H9 (cell line): ENCODE results near the gene UNC5A. TPM values are rescaled to one million over a fixed set of nuclear protein-coding genes. Genes with fewer than 3 reads are reported as not detected.
A peak's percentile ranks its signal among the peaks of the same experiment; 100 is the strongest.

ENCODE experiments used
- DNase-seq: peaks from one replicate; pipeline ENCODE4 v3.0.0-alpha.2; 2017
- H2AFZ ChIP-seq: one replicate; pipeline ENCODE4 v1.6.1; 2013; ENCODE audit warnings: mild to moderate bottlenecking, low read length, control low read depth, moderate library complexity
- H2AK5ac ChIP-seq: 2 replicates; pipeline ENCODE4 v1.6.1; 2013; ENCODE audit warnings: low read length, control low read depth, mixed read lengths; ENCODE audit not compliant: insufficient read length
- H2BK120ac ChIP-seq: one replicate; pipeline ENCODE4 v1.6.1; 2013; ENCODE audit warnings: low read depth, mild to moderate bottlenecking, low read length, control low read depth, inconsistent platforms; ENCODE audit not compliant: poor library complexity, severe bottlenecking
- H2BK12ac ChIP-seq: 2 replicates; pipeline ENCODE4 v1.6.1; 2013; ENCODE audit warnings: low read length, control low read depth, mixed read lengths, low read depth; ENCODE audit not compliant: insufficient read length
- H2BK15ac ChIP-seq: 2 replicates; pipeline ENCODE4 v1.6.1; 2013; ENCODE audit warnings: low read depth, low read length, control low read depth
- H2BK20ac ChIP-seq: one replicate; pipeline ENCODE4 v1.6.1; 2013; ENCODE audit warnings: low read depth, mild to moderate bottlenecking, low read length, control low read depth, inconsistent platforms; ENCODE audit not compliant: poor library complexity, severe bottlenecking
- H2BK5ac ChIP-seq: 2 replicates; pipeline ENCODE4 v1.6.1; 2013; ENCODE audit warnings: low read length, control low read depth, mixed read lengths; ENCODE audit not compliant: insufficient read length
- H3K14ac ChIP-seq: 2 replicates; pipeline ENCODE4 v1.6.1; 2013; ENCODE audit warnings: low read length, control low read depth; ENCODE audit not compliant: insufficient read depth
- H3K18ac ChIP-seq: 2 replicates; pipeline ENCODE4 v1.6.1; 2013; ENCODE audit warnings: low read depth, mild to moderate bottlenecking, mixed read lengths, low read length, control low read depth; ENCODE audit not compliant: insufficient read length
- H3K23ac ChIP-seq: 2 replicates; pipeline ENCODE4 v1.6.1; 2013; ENCODE audit warnings: low read length, control low read depth, mixed read lengths, low read depth; ENCODE audit not compliant: insufficient read length
- H3K23me2 ChIP-seq: 2 replicates; pipeline ENCODE4 v1.6.1; 2013; ENCODE audit warnings: low read depth, mild to moderate bottlenecking, mixed read lengths, low read length, control low read depth; ENCODE audit not compliant: insufficient read length, poor library complexity, severe bottlenecking
- H3K27ac ChIP-seq: 2 replicates; pipeline ENCODE4 v1.5.1; 2013; ENCODE audit warnings: low read length, control low read depth, mixed read lengths, low read depth; ENCODE audit not compliant: insufficient read length
- H3K27me3 ChIP-seq: 2 replicates; pipeline ENCODE4 v1.6.1; 2013; ENCODE audit warnings: low read length, control low read depth, inconsistent platforms; ENCODE audit not compliant: insufficient read depth
- H3K4ac ChIP-seq: 2 replicates; pipeline ENCODE4 v1.6.1; 2013; ENCODE audit warnings: low read depth, mild to moderate bottlenecking, control low read depth, inconsistent platforms, low read length, moderate library complexity
- H3K4me1 ChIP-seq: 2 replicates; pipeline ENCODE4 v1.6.1; 2013; ENCODE audit warnings: low read length, control low read depth, inconsistent platforms; ENCODE audit not compliant: insufficient read depth
- H3K4me2 ChIP-seq: 2 replicates; pipeline ENCODE4 v1.6.1; 2013; ENCODE audit warnings: low read length, control low read depth, mixed read lengths; ENCODE audit not compliant: insufficient read length, insufficient read depth
- H3K56ac ChIP-seq: 2 replicates; pipeline ENCODE4 v1.6.1; 2013; ENCODE audit warnings: low read depth, mild to moderate bottlenecking, mixed read lengths, low read length, control low read depth; ENCODE audit not compliant: insufficient read length
- H3K79me1 ChIP-seq: 2 replicates; pipeline ENCODE4 v1.6.1; 2013; ENCODE audit warnings: low read depth, mild to moderate bottlenecking, moderate library complexity, low read length, control low read depth, inconsistent platforms; ENCODE audit not compliant: insufficient read depth, poor library complexity, severe bottlenecking
- H3K79me2 ChIP-seq: 2 replicates; pipeline ENCODE4 v1.6.1; 2013; ENCODE audit warnings: low read length, control low read depth, inconsistent platforms; ENCODE audit not compliant: insufficient read depth
- H3K9ac ChIP-seq: 2 replicates; pipeline ENCODE4 v1.6.1; 2013; ENCODE audit warnings: low read length, control low read depth, mixed read lengths; ENCODE audit not compliant: insufficient read length; ENCODE audit errors: extremely low read depth
- H3K9me3 ChIP-seq: one replicate; pipeline ENCODE4 v1.6.1; 2013; ENCODE audit warnings: low read depth, low read length, inconsistent platforms; ENCODE audit not compliant: control insufficient read depth
- H3T11ph ChIP-seq: one replicate; pipeline ENCODE4 v1.6.1; 2013; ENCODE audit warnings: mild to moderate bottlenecking, low read length, control low read depth, inconsistent platforms
- H4K20me1 ChIP-seq: one replicate; pipeline ENCODE4 v1.6.1; 2013; ENCODE audit not compliant: control insufficient read depth, insufficient read length, insufficient read depth
- H4K5ac ChIP-seq: 2 replicates; pipeline ENCODE4 v1.6.1; 2013; ENCODE audit warnings: low read depth, mild to moderate bottlenecking, mixed read lengths, low read length, control low read depth; ENCODE audit not compliant: insufficient read length
- H4K8ac ChIP-seq: replicated peaks from 2 replicates; pipeline ENCODE4 v1.6.1; 2013; ENCODE audit warnings: low read length, control low read depth, mixed read lengths, low read depth; ENCODE audit not compliant: insufficient read length
- H4K91ac ChIP-seq: 2 replicates; pipeline ENCODE4 v1.6.1; 2013; ENCODE audit warnings: low read depth, mild to moderate bottlenecking, moderate library complexity, mixed read lengths, low read length, control low read depth; ENCODE audit not compliant: insufficient read length
- H3K27ac Mint-ChIP-seq, 3 experiments: 2 replicates in 2 of 3; 3 replicates in 1 of 3; pipeline ENCODE4 v1.8.0; 2020 to 2021; ENCODE audit warnings: mixed read lengths in 3 of 3, mild to moderate bottlenecking in 1 of 3, moderate library complexity in 1 of 3
- H3K27me3 Mint-ChIP-seq: 2 replicates; pipeline ENCODE4 v1.8.0; 2021; ENCODE audit warnings: low read depth, mild to moderate bottlenecking, moderate library complexity, mixed read lengths
- H3K36me3 Mint-ChIP-seq, 3 experiments: 2 replicates in 2 of 3; 3 replicates in 1 of 3; pipeline ENCODE4 v1.8.0; 2020 to 2021; ENCODE audit warnings: low read depth in 3 of 3, mixed read lengths in 3 of 3; ENCODE audit not compliant: insufficient read depth in 1 of 3
- H3K4me1 Mint-ChIP-seq, 2 experiments: 2 replicates each; pipeline ENCODE4 v1.8.0; 2020; ENCODE audit warnings: mixed read lengths in 2 of 2
- H3K4me3 Mint-ChIP-seq, 2 experiments: 2 replicates in 1 of 2; 3 replicates in 1 of 2; pipeline ENCODE4 v1.8.0; 2020 to 2021; ENCODE audit warnings: mild to moderate bottlenecking in 2 of 2, mixed read lengths in 2 of 2, moderate library complexity in 1 of 2
- H3K9me3 Mint-ChIP-seq, 2 experiments: 2 replicates in 1 of 2; 3 replicates in 1 of 2; pipeline ENCODE4 v1.8.0; 2020; ENCODE audit warnings: mild to moderate bottlenecking in 2 of 2, mixed read lengths in 2 of 2, moderate library complexity in 1 of 2
- CTCF ChIP-seq: fragments of 200-600 bp; sonication (generic); conservative IDR thresholded peaks from 3 replicates; pipeline ENCODE4 v1.8.0; 2021; ENCODE audit warnings: antibody characterized with exemption, mild to moderate bottlenecking
- WGBS: extraction: QIAGEN DNeasy Blood & Tissue Kit; methylation state at CpG from one replicate; pipeline ENCODE4 v1.1.7; 2013; ENCODE audit warnings: missing lambda C conversion rate, low lambda C conversion rate, mixed read lengths; ENCODE audit not compliant: insufficient read length; ENCODE audit errors: extremely low coverage; 5-methylcytosine and 5-hydroxymethylcytosine counted together
- total RNA-seq: library from RNA; stranded (reverse); gene quantifications from 2 replicates; pipeline ENCODE4 v1.2.1, GENCODE V29; 2021

The UNC5A gene
- total RNA-seq, 1 experiment from 2014 or later = 4.4 TPM

GRCh38 chr5:176803943-176804498, 6.3 kb upstream of the UNC5A start:
- TF ChIP-seq CTCF = no peak

More at GRCh38 chr5:176803943-176804498, 6.3 kb upstream of the UNC5A start:
- Histone ChIP-seq H3K23me2 (peaks cover under 1% of the 10 kb centered on the region), H4K20me1 (no peaks in the 10 kb centered on the region), H3K9me3 (no peaks in the 10 kb centered on the region), H2BK12ac (no peak overlapping the region), H4K5ac (no peak overlapping the region), H3K4me1 (no peaks in the 10 kb centered on the region), H4K91ac (no peak overlapping the region), H2BK120ac (no peak overlapping the region), H3K79me2 (no peaks in the 10 kb centered on the region), H3T11ph (no peak overlapping the region), H2BK20ac (no peak overlapping the region), H2BK15ac (no peak overlapping the region), H3K9ac (no peak overlapping the region), H3K27ac (no peak overlapping the region), H3K56ac (no peak overlapping the region), H4K8ac (no peak overlapping the region), H3K27me3 (no peaks in the 10 kb centered on the region; the same call in 1 of the 2 replicates), H2BK5ac (no peak overlapping the region), H3K4me2 (no peak overlapping the region), H3K23ac (no peak overlapping the region), H2AK5ac (no peak overlapping the region), H3K79me1 (no peaks in the 10 kb centered on the region), H3K14ac (no peak overlapping the region), H2AFZ (no peak overlapping the region), H3K18ac (no peak overlapping the region), H3K4ac (no peak overlapping the region)
- no peak overlapping the region; a peak in 2 of 5 replicates for H3K4me3 Mint-ChIP-seq
- no peaks in the 10 kb centered on the region for H3K36me3 Mint-ChIP-seq
- WGBS = no CpG with 5 or more reads among the region's 8 CpGs
- H3K27ac Mint-ChIP-seq = no peak overlapping the region; a peak in 1 of 7 replicates
- H3K27me3 Mint-ChIP-seq = peaks cover 57% of the 10 kb centered on the region
- no peaks in the 10 kb centered on the region; a peak in 3 of 5 replicates for H3K9me3 Mint-ChIP-seq
- DNase-seq = peak; percentile 70
- H3K4me1 Mint-ChIP-seq = peaks cover 12 to 23% of the 10 kb centered on the region in 2 experiments
